ENCODE measurements around the gene CD99L2.

The CD99L2 gene

GRCh38 chrX:150926304-150926703 is 27.8 kb upstream of the CD99L2 start:
- Histone ChIP-seq H3K79me1 (ENCODE audit: low read depth, low read length) (no peaks in the 10 kb centered on the region), H4K91ac (ENCODE audit: low read depth, low read length, poor library complexity) (no peak overlapping the region), H3K23ac (ENCODE audit: low read depth, low read length, poor library complexity) (no peak overlapping the region), H3K4me3 (ENCODE audit: low read length in 2 of 2) (no peak overlapping the region), H3K27ac (replicated peaks; ENCODE audit: low read length) (no peak overlapping the region), H3K4me2 (ENCODE audit: insufficient read depth, low read length, poor library complexity, severe bottlenecking) (no peak overlapping the region), H3K9me3 (replicated peaks in 1 of 2; ENCODE audit: control insufficient read depth in 2 of 2, insufficient read depth in 1 of 2, low read depth in 1 of 2, low read length in 2 of 2) (no peaks in the 10 kb centered on the region), H2BK120ac (ENCODE audit: low read depth, low read length) (no peak overlapping the region), H3K14ac (ENCODE audit: low read length) (no peak overlapping the region), H3K27me3 (ENCODE audit: control insufficient read depth in 3 of 3, insufficient read depth in 3 of 3, low read depth in 1 of 3, low read length in 3 of 3) (no peaks in the 10 kb centered on the region), H3K4ac (ENCODE audit: low read length) (no peak overlapping the region), H2BK5ac (ENCODE audit: low read length) (no peak overlapping the region), H3K4me1 (ENCODE audit: control insufficient read depth in 2 of 2, insufficient read depth in 1 of 2, low read depth in 1 of 2, low read length in 2 of 2) (no peaks in the 10 kb centered on the region), H3K9ac (ENCODE audit: low read depth, low read length, poor library complexity) (no peak overlapping the region), H2AFZ (ENCODE audit: low read length) (no peak overlapping the region), H4K8ac (ENCODE audit: low read depth, low read length) (no peak overlapping the region), H2AK5ac (ENCODE audit: low read depth, low read length) (no peak overlapping the region), H2BK12ac (ENCODE audit: low read length) (no peak overlapping the region), H2BK15ac (ENCODE audit: low read length) (no peak overlapping the region), H3K18ac (ENCODE audit: low read length) (no peak overlapping the region), H3K36me3 (replicated peaks in 1 of 2; ENCODE audit: control insufficient read depth in 2 of 2, insufficient read depth in 2 of 2, low read length in 2 of 2) (no peaks in the 10 kb centered on the region)
- DNase-seq (ENCODE audit: low spot score): no peak
- no CpG with 5 or more reads among the region's 2 CpGs for WGBS, 2 donors (ENCODE audit: extremely low coverage in 2 of 2, insufficient read length in 2 of 2, insufficient replicate concordance in 1 of 2)

GRCh38 chrX:150919401-150919800 is 20.9 kb upstream of the CD99L2 start:
- Histone ChIP-seq H4K91ac (ENCODE audit: low read depth, low read length, poor library complexity) (no peak overlapping the region), H2BK15ac (ENCODE audit: low read length) (no peak overlapping the region), H2BK5ac (ENCODE audit: low read length) (no peak overlapping the region), H3K23ac (ENCODE audit: low read depth, low read length, poor library complexity) (no peak overlapping the region), H2BK12ac (ENCODE audit: low read length) (no peak overlapping the region), H3K27me3 (ENCODE audit: control insufficient read depth in 3 of 3, insufficient read depth in 3 of 3, low read depth in 1 of 3, low read length in 3 of 3) (peaks cover 0 to 6% (median 0%) of the 10 kb centered on the region in 3 experiments), H3K79me1 (ENCODE audit: low read depth, low read length) (no peaks in the 10 kb centered on the region), H2BK120ac (ENCODE audit: low read depth, low read length) (no peak overlapping the region), H3K4me1 (ENCODE audit: control insufficient read depth in 2 of 2, insufficient read depth in 1 of 2, low read depth in 1 of 2, low read length in 2 of 2) (no peaks in the 10 kb centered on the region), H3K27ac (replicated peaks; ENCODE audit: low read length) (no peak overlapping the region), H3K4me2 (ENCODE audit: insufficient read depth, low read length, poor library complexity, severe bottlenecking) (no peak overlapping the region), H2AK5ac (ENCODE audit: low read depth, low read length) (no peak overlapping the region), H2AFZ (ENCODE audit: low read length) (no peak overlapping the region), H3K4me3 (ENCODE audit: low read length in 2 of 2) (no peak overlapping the region), H3K9ac (ENCODE audit: low read depth, low read length, poor library complexity) (no peak overlapping the region), H3K18ac (ENCODE audit: low read length) (no peak overlapping the region), H3K9me3 (replicated peaks in 1 of 2; ENCODE audit: control insufficient read depth in 2 of 2, insufficient read depth in 1 of 2, low read depth in 1 of 2, low read length in 2 of 2) (no peaks in the 10 kb centered on the region), H3K36me3 (replicated peaks in 1 of 2; ENCODE audit: control insufficient read depth in 2 of 2, insufficient read depth in 2 of 2, low read length in 2 of 2) (no peaks in the 10 kb centered on the region), H3K14ac (ENCODE audit: low read length) (no peak overlapping the region), H3K4ac (ENCODE audit: low read length) (no peak overlapping the region), H4K8ac (ENCODE audit: low read depth, low read length) (no peak overlapping the region)
- no peak for DNase-seq (ENCODE audit: low spot score)

GRCh38 chrX:150913511-150913910 is 15.0 kb upstream of the CD99L2 start:
- H3K4ac ChIP-seq (ENCODE audit: low read length): no peak overlapping the region
- H3K27ac ChIP-seq (replicated peaks; ENCODE audit: low read length): no peak overlapping the region
- H3K27me3 ChIP-seq (ENCODE audit: control insufficient read depth in 3 of 3, insufficient read depth in 3 of 3, low read depth in 1 of 3, low read length in 3 of 3): no peaks in the 10 kb centered on the region
- no peak overlapping the region for H3K18ac ChIP-seq (ENCODE audit: low read length)
- no CpG with 5 or more reads among the region's 9 CpGs for WGBS, 2 donors (ENCODE audit: extremely low coverage in 2 of 2, insufficient read length in 2 of 2, insufficient replicate concordance in 1 of 2)
- no peak overlapping the region for H2BK120ac ChIP-seq (ENCODE audit: low read depth, low read length)
- no peaks in the 10 kb centered on the region for H3K79me1 ChIP-seq (ENCODE audit: low read depth, low read length)
- no peaks in the 10 kb centered on the region for H3K36me3 ChIP-seq (replicated peaks in 1 of 2; ENCODE audit: control insufficient read depth in 2 of 2, insufficient read depth in 2 of 2, low read length in 2 of 2)
- DNase-seq (ENCODE audit: low spot score): no peak
- no peak overlapping the region for H4K8ac ChIP-seq (ENCODE audit: low read depth, low read length)
- H3K4me3 ChIP-seq (ENCODE audit: low read length in 2 of 2): no peak overlapping the region
- no peak overlapping the region for H4K91ac ChIP-seq (ENCODE audit: low read depth, low read length, poor library complexity)
- H3K9me3 ChIP-seq (replicated peaks in 1 of 2; ENCODE audit: control insufficient read depth in 2 of 2, insufficient read depth in 1 of 2, low read depth in 1 of 2, low read length in 2 of 2): no peaks in the 10 kb centered on the region
- no peak overlapping the region for H2BK12ac ChIP-seq (ENCODE audit: low read length)
- no peak overlapping the region for H3K9ac ChIP-seq (ENCODE audit: low read depth, low read length, poor library complexity)
- no peak overlapping the region for H2AK5ac ChIP-seq (ENCODE audit: low read depth, low read length)
- H3K14ac ChIP-seq (ENCODE audit: low read length): no peak overlapping the region
- H3K4me1 ChIP-seq (ENCODE audit: control insufficient read depth in 2 of 2, insufficient read depth in 1 of 2, low read depth in 1 of 2, low read length in 2 of 2): no peaks in the 10 kb centered on the region
- no peak overlapping the region for H3K4me2 ChIP-seq (ENCODE audit: insufficient read depth, low read length, poor library complexity, severe bottlenecking)
- H2BK15ac ChIP-seq (ENCODE audit: low read length): no peak overlapping the region
- no peak overlapping the region for H2AFZ ChIP-seq (ENCODE audit: low read length)
- H2BK5ac ChIP-seq (ENCODE audit: low read length): no peak overlapping the region
- no peak overlapping the region for H3K23ac ChIP-seq (ENCODE audit: low read depth, low read length, poor library complexity)

- Histone ChIP-seq H3K9me3 (replicated peaks in 1 of 2; ENCODE audit: control insufficient read depth in 2 of 2, insufficient read depth in 1 of 2, low read depth in 1 of 2, low read length in 2 of 2) (no peaks in the 10 kb centered on the region), H3K36me3 (replicated peaks in 1 of 2; ENCODE audit: control insufficient read depth in 2 of 2, insufficient read depth in 2 of 2, low read length in 2 of 2) (no peaks in the 10 kb centered on the region), H2AFZ (ENCODE audit: low read length) (no peak overlapping the region), H3K27me3 (ENCODE audit: control insufficient read depth in 3 of 3, insufficient read depth in 3 of 3, low read depth in 1 of 3, low read length in 3 of 3) (peaks cover 0 to 29% (median 0%) of the 10 kb centered on the region in 3 experiments), H3K9ac (ENCODE audit: low read depth, low read length, poor library complexity) (no peak overlapping the region), H2AK5ac (ENCODE audit: low read depth, low read length) (no peak overlapping the region), H4K8ac (ENCODE audit: low read depth, low read length) (no peak overlapping the region), H3K79me1 (ENCODE audit: low read depth, low read length) (no peaks in the 10 kb centered on the region), H3K4me1 (ENCODE audit: control insufficient read depth in 2 of 2, insufficient read depth in 1 of 2, low read depth in 1 of 2, low read length in 2 of 2) (peaks cover 0 to 3% of the 10 kb centered on the region in 2 donors), H3K27ac (replicated peaks; ENCODE audit: low read length) (no peak overlapping the region), H2BK5ac (ENCODE audit: low read length) (no peak overlapping the region), H2BK120ac (ENCODE audit: low read depth, low read length) (no peak overlapping the region), H3K23ac (ENCODE audit: low read depth, low read length, poor library complexity) (no peak overlapping the region), H3K4me3 (ENCODE audit: low read length in 2 of 2) (no peak overlapping the region), H2BK12ac (ENCODE audit: low read length) (no peak overlapping the region), H3K18ac (ENCODE audit: low read length) (no peak overlapping the region), H4K91ac (ENCODE audit: low read depth, low read length, poor library complexity) (no peak overlapping the region), H3K4me2 (ENCODE audit: insufficient read depth, low read length, poor library complexity, severe bottlenecking) (no peak overlapping the region), H2BK15ac (ENCODE audit: low read length) (no peak overlapping the region), H3K14ac (ENCODE audit: low read length) (no peak overlapping the region), H3K4ac (ENCODE audit: low read length) (no peak overlapping the region)
- no CpG with 5 or more reads among the region's 7 CpGs for WGBS, 2 donors (ENCODE audit: extremely low coverage in 2 of 2, insufficient read length in 2 of 2, insufficient replicate concordance in 1 of 2)
- DNase-seq (ENCODE audit: low spot score): no peak
These were observed 9.0 kb upstream of the CD99L2 start for GRCh38 chrX:150907474-150907873.

Measured in neuronal stem cell (in vitro differentiated cells).